Measurements from ENCODE around the gene BTG1.

The BTG1 gene

GRCh38 chr12:92176646-92177045 is 31.0 kb upstream of the BTG1 start:
- H3K36me3 Mint-ChIP-seq (ENCODE audit: low read depth) = no peaks in the 10 kb centered on the region
- no peak overlapping the region for H3K27ac Mint-ChIP-seq
- H3K27me3 Mint-ChIP-seq (ENCODE audit: low read depth) = peaks cover 3% of the 10 kb centered on the region
- no peak overlapping the region for H3K4me3 Mint-ChIP-seq
- H3K4me1 Mint-ChIP-seq = no peaks in the 10 kb centered on the region
- no peaks in the 10 kb centered on the region for H3K9me3 Mint-ChIP-seq
- TF ChIP-seq CTCF (IDR thresholded peaks at IDR 0.05; ENCODE audit: unreplicated experiment in 3 of 3) = no peak

GRCh38 chr12:92175961-92176360 is 30.3 kb upstream of the BTG1 start:
- TF ChIP-seq CTCF (IDR thresholded peaks at IDR 0.05; ENCODE audit: unreplicated experiment in 3 of 3) = no peak
- Mint-ChIP-seq H3K36me3 (ENCODE audit: low read depth) (no peaks in the 10 kb centered on the region), H3K9me3 (no peaks in the 10 kb centered on the region), H3K4me1 (no peaks in the 10 kb centered on the region), H3K27ac (no peak overlapping the region), H3K4me3 (no peak overlapping the region), H3K27me3 (ENCODE audit: low read depth) (peaks cover 3% of the 10 kb centered on the region)

- no peak overlapping the region for H3K4me3 Mint-ChIP-seq
- no peak for TF ChIP-seq CTCF (IDR thresholded peaks at IDR 0.05; ENCODE audit: unreplicated experiment in 3 of 3)
- no peaks in the 10 kb centered on the region for H3K9me3 Mint-ChIP-seq
- H3K36me3 Mint-ChIP-seq (ENCODE audit: low read depth) = no peaks in the 10 kb centered on the region
- no peak overlapping the region for H3K27ac Mint-ChIP-seq
- no peaks in the 10 kb centered on the region for H3K27me3 Mint-ChIP-seq (ENCODE audit: low read depth)
- H3K4me1 Mint-ChIP-seq = no peaks in the 10 kb centered on the region
Measured at GRCh38 chr12:92170050-92170449, 24.4 kb upstream of the BTG1 start.

GRCh38 chr12:92167075-92167474 is 21.4 kb upstream of the BTG1 start:
- no peak for TF ChIP-seq CTCF (IDR thresholded peaks at IDR 0.05; ENCODE audit: unreplicated experiment in 3 of 3)
- Mint-ChIP-seq H3K36me3 (ENCODE audit: low read depth) (no peaks in the 10 kb centered on the region), H3K4me3 (no peak overlapping the region), H3K4me1 (no peaks in the 10 kb centered on the region), H3K9me3 (no peaks in the 10 kb centered on the region), H3K27me3 (ENCODE audit: low read depth) (no peaks in the 10 kb centered on the region), H3K27ac (no peak overlapping the region)

GRCh38 chr12:92164712-92165111 is 19.1 kb upstream of the BTG1 start:
- Mint-ChIP-seq H3K27ac (no peak overlapping the region), H3K4me1 (no peaks in the 10 kb centered on the region), H3K27me3 (ENCODE audit: low read depth) (no peaks in the 10 kb centered on the region), H3K4me3 (no peak overlapping the region), H3K9me3 (no peaks in the 10 kb centered on the region), H3K36me3 (ENCODE audit: low read depth) (no peaks in the 10 kb centered on the region)
- TF ChIP-seq CTCF (IDR thresholded peaks at IDR 0.05; ENCODE audit: unreplicated experiment in 3 of 3) = no peak

GRCh38 chr12:92162079-92162478 is 16.4 kb upstream of the BTG1 start:
- TF ChIP-seq CTCF (IDR thresholded peaks at IDR 0.05; ENCODE audit: unreplicated experiment in 3 of 3) = no peak

More at GRCh38 chr12:92162079-92162478, 16.4 kb upstream of the BTG1 start:
- no peak overlapping the region for H3K27ac Mint-ChIP-seq
- H3K4me3 Mint-ChIP-seq = no peak overlapping the region
- H3K36me3 Mint-ChIP-seq (ENCODE audit: low read depth) = no peaks in the 10 kb centered on the region
- H3K9me3 Mint-ChIP-seq = no peaks in the 10 kb centered on the region
- no peaks in the 10 kb centered on the region for H3K4me1 Mint-ChIP-seq
- H3K27me3 Mint-ChIP-seq (ENCODE audit: low read depth) = no peaks in the 10 kb centered on the region
